Measurements from ENCODE around the gene EXOSC2. TPM values are rescaled to one million over a fixed set of nuclear protein-coding genes. Genes with fewer than 3 reads are reported as not detected.
A peak's percentile ranks its signal among the peaks of the same experiment; 100 is the strongest.

The EXOSC2 gene
- total and polyA plus RNA-seq, 3 experiments from 2014 or later: 24.2 to 88.4 (median 83.5) TPM

GRCh38 chr9:130670644-130671043, 22.9 kb upstream of the EXOSC2 start:
- CTCF ChIA-PET: interaction anchor here (1.3 kb wide), 1 partner anchor 13 kb away, joined by 3 read pairs; no protein-coding TSS in a partner anchor
- Mint-ChIP-seq H3K4me1 (peaks cover under 1 to 3% (median under 1%) of the 10 kb centered on the region in 3 donors), H3K27me3 (peaks cover 16 to 30% of the 10 kb centered on the region in 2 donors)

GRCh38 chr9:130672466-130672865, 21.1 kb upstream of the EXOSC2 start:
- ChIA-PET CTCF (no interaction called here), POLR2A (no interaction called here)
- DNase-seq: no peak
- Histone ChIP-seq H3K36me3 (ENCODE audit: insufficient read depth, low read length) (no peaks in the 10 kb centered on the region), H3K27ac (ENCODE audit: low read depth, low read length) (no peak overlapping the region), H3K9me3 (ENCODE audit: low read length) (no peaks in the 10 kb centered on the region), H3K4me1 (ENCODE audit: insufficient read depth, low read length) (no peaks in the 10 kb centered on the region), H3K4me3 (ENCODE audit: low read length) (no peak overlapping the region), H3K27me3 (ENCODE audit: insufficient read depth, low read length, poor library complexity, severe bottlenecking) (peaks cover 6% of the 10 kb centered on the region)
- H3K36me3 Mint-ChIP-seq: no peaks in the 10 kb centered on the region
- H3K27me3 Mint-ChIP-seq: peaks cover 10 to 15% of the 10 kb centered on the region in 2 donors
- no peak overlapping the region for H3K4me3 Mint-ChIP-seq
- H3K27ac Mint-ChIP-seq: no peak overlapping the region
- H3K9me3 Mint-ChIP-seq: no peaks in the 10 kb centered on the region
- no peaks in the 10 kb centered on the region for H3K4me1 Mint-ChIP-seq

More at GRCh38 chr9:130670644-130671043, 22.9 kb upstream of the EXOSC2 start:
- H3K9me3 ChIP-seq (ENCODE audit: low read length): no peaks in the 10 kb centered on the region
- Mint-ChIP-seq H3K36me3 (no peaks in the 10 kb centered on the region), H3K9me3 (no peaks in the 10 kb centered on the region), H3K4me3 (no peak overlapping the region), H3K27ac (peak overlapping the region in 1 of 8 donors; percentile 15)
- POLR2A ChIA-PET: no interaction called here
- no peak overlapping the region for H3K4me3 ChIP-seq (ENCODE audit: low read length)
- DNase-seq: no peak
- no peaks in the 10 kb centered on the region for H3K36me3 ChIP-seq (ENCODE audit: insufficient read depth, low read length)
- no peak overlapping the region for H3K27ac ChIP-seq (ENCODE audit: low read depth, low read length)
- H3K4me1 ChIP-seq (ENCODE audit: insufficient read depth, low read length): no peaks in the 10 kb centered on the region
- peaks cover 16% of the 10 kb centered on the region for H3K27me3 ChIP-seq (ENCODE audit: insufficient read depth, low read length, poor library complexity, severe bottlenecking)

GRCh38 chr9:130672933-130673615, 20.5 kb upstream of the EXOSC2 start:
- no peak overlapping the region for H3K4me3 ChIP-seq (ENCODE audit: low read length)
- no peak overlapping the region for H3K4me3 Mint-ChIP-seq
- H3K27me3 Mint-ChIP-seq: peaks cover 10 to 11% of the 10 kb centered on the region in 2 donors
- no peak overlapping the region for H3K27ac ChIP-seq (ENCODE audit: low read depth, low read length)
- H3K4me1 Mint-ChIP-seq: no peaks in the 10 kb centered on the region
- H3K27me3 ChIP-seq (ENCODE audit: insufficient read depth, low read length, poor library complexity, severe bottlenecking): peaks cover under 1% of the 10 kb centered on the region
- no peak for DNase-seq
- H3K4me1 ChIP-seq (ENCODE audit: insufficient read depth, low read length): no peaks in the 10 kb centered on the region
- CTCF ChIA-PET: interaction anchor here (1.0 kb wide), 1 partner anchor 9 kb away, joined by 3 read pairs; no protein-coding TSS in a partner anchor
- no peaks in the 10 kb centered on the region for H3K9me3 Mint-ChIP-seq
- no peaks in the 10 kb centered on the region for H3K36me3 Mint-ChIP-seq
- no peaks in the 10 kb centered on the region for H3K36me3 ChIP-seq (ENCODE audit: insufficient read depth, low read length)
- H3K27ac Mint-ChIP-seq: no peak overlapping the region
- POLR2A ChIA-PET: no interaction called here
- no peaks in the 10 kb centered on the region for H3K9me3 ChIP-seq (ENCODE audit: low read length)

GRCh38 chr9:130675396-130675795, 18.2 kb upstream of the EXOSC2 start:
- no peaks in the 10 kb centered on the region for H3K9me3 ChIP-seq (ENCODE audit: low read length)
- no peak for DNase-seq
- Mint-ChIP-seq H3K27ac (no peak overlapping the region), H3K4me1 (no peaks in the 10 kb centered on the region), H3K9me3 (no peaks in the 10 kb centered on the region), H3K36me3 (no peaks in the 10 kb centered on the region), H3K4me3 (no peak overlapping the region), H3K27me3 (peaks cover under 1 to 3% of the 10 kb centered on the region in 2 donors)
- H3K27ac ChIP-seq (ENCODE audit: low read depth, low read length): no peak overlapping the region
- ChIA-PET POLR2A (no interaction called here), CTCF (no interaction called here)
- no peaks in the 10 kb centered on the region for H3K4me1 ChIP-seq (ENCODE audit: insufficient read depth, low read length)
- H3K36me3 ChIP-seq (ENCODE audit: insufficient read depth, low read length): no peaks in the 10 kb centered on the region
- no peaks in the 10 kb centered on the region for H3K27me3 ChIP-seq (ENCODE audit: insufficient read depth, low read length, poor library complexity, severe bottlenecking)
- H3K4me3 ChIP-seq (ENCODE audit: low read length): no peak overlapping the region

DNA sequence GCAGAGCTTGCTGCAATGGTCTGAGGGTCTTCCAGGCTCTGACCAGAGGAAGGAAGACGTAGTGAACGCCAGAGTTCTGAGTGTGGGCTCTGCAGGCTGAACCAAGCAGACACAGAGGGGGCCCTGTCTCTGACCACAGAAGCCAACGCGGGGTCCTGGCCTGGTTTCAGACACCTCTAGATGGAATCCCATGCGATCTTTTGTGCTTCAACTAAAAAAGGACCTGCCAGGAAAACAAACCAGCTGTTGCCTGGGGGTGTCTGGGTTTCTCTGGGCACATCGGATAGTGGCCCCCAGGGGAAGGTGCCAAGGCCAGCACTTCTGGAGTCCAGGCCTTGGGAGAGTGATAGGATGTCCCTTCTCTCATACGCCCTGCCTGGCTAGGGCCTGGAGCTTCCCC, 16.3 kb upstream of the EXOSC2 start:
- Mint-ChIP-seq H3K4me3 (no peak overlapping the region), H3K4me1 (peaks cover 0 to 8% (median under 1%) of the 10 kb centered on the region in 3 donors), H3K27me3 (no peaks in the 10 kb centered on the region), H3K9me3 (no peaks in the 10 kb centered on the region), H3K36me3 (no peaks in the 10 kb centered on the region), H3K27ac (no peak overlapping the region)
- no peaks in the 10 kb centered on the region for H3K36me3 ChIP-seq (ENCODE audit: insufficient read depth, low read length)
- H3K27me3 ChIP-seq (ENCODE audit: insufficient read depth, low read length, poor library complexity, severe bottlenecking): no peaks in the 10 kb centered on the region
- no peak overlapping the region for H3K4me3 ChIP-seq (ENCODE audit: low read length)
- no peaks in the 10 kb centered on the region for H3K9me3 ChIP-seq (ENCODE audit: low read length)
- H3K4me1 ChIP-seq (ENCODE audit: insufficient read depth, low read length): no peaks in the 10 kb centered on the region
- no peak for DNase-seq
- POLR2A ChIA-PET: no interaction called here
- CTCF ChIA-PET: no interaction called here
- H3K27ac ChIP-seq (ENCODE audit: low read depth, low read length): no peak overlapping the region

DNA sequence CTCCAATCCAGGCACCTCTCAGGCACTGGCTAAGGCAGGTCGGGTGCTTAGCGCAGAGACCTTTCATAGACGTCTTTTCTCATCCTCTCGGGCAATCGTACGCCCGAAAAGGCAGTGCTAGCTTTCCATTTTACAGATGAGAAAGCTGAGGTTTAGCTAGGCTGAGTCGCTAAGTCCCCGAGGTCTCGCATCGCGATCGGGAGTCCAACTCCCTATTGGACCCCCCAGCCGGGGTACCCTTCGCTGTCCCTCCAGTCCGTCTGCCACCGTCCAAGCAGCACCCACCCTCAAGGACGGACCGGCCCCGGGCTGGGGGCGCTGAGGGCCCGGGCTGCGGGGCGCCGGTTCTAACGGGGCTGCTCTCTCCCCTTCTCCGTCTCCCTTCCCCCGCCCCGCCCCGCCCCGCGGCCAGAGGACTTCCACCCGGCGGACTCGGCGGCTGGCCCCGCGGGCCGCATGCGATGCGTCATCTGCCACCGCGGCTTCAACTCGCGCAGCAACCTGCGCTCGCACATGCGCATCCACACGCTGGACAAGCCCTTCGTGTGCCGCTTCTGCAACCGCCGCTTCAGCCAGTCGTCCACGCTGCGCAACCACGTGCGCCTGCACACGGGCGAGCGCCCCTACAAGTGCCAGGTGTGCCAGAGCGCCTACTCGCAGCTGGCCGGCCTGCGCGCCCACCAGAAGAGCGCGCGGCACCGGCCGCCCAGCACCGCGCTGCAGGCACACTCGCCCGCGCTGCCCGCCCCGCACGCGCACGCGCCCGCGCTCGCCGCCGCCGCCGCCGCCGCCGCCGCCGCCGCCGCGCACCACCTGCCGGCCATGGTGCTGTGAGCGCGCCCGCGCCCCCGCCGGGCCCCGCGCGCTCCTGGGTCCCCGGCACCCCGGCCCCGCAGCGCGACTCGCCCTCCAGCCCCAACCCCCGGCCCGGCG, 12.5 kb upstream of the EXOSC2 start:
- H3K36me3 ChIP-seq (ENCODE audit: insufficient read depth, low read length): no peaks in the 10 kb centered on the region

GRCh38 chr9:130681769-130682420, 11.7 kb upstream of the EXOSC2 start:
- H3K27ac Mint-ChIP-seq: peak overlapping the region in 2 of 8 donors; percentile 88 to 96
- H3K4me1 Mint-ChIP-seq: peaks cover 3 to 12% (median 5%) of the 10 kb centered on the region in 3 donors
- H3K4me3 ChIP-seq (ENCODE audit: low read length): peak overlapping the region; percentile 87
- no peaks in the 10 kb centered on the region for H3K4me1 ChIP-seq (ENCODE audit: insufficient read depth, low read length)
- no peaks in the 10 kb centered on the region for H3K9me3 ChIP-seq (ENCODE audit: low read length)
- ChIA-PET POLR2A (interaction anchor here (1.2 to 2.1 kb wide), 2 partner anchors 11 to 59 kb away, joined by 6 to 7 read pairs; partner anchors contain the start of gene EXOSC2), CTCF (interaction anchor here (0.7 to 4.6 kb wide), 16 partner anchors 8 to 255 kb away, joined by 3 to 34 read pairs (median 4); partner anchors contain the start of genes EXOSC2 and PRDM12)
- no peaks in the 10 kb centered on the region for H3K27me3 ChIP-seq (ENCODE audit: insufficient read depth, low read length, poor library complexity, severe bottlenecking)
- peaks cover 0 to 2% (median 0%) of the 10 kb centered on the region in 5 donors for H3K9me3 Mint-ChIP-seq
- H3K4me3 Mint-ChIP-seq: peak overlapping the region; percentile 84 to 97 (median 94)
- no peak overlapping the region for H3K27ac ChIP-seq (ENCODE audit: low read depth, low read length)
- peak in 1 of 5 donors; percentile 24 for DNase-seq
- no peaks in the 10 kb centered on the region for H3K36me3 ChIP-seq (ENCODE audit: insufficient read depth, low read length)
- peaks cover 0 to 1% (median 0%) of the 10 kb centered on the region in 3 donors for H3K36me3 Mint-ChIP-seq
- peaks cover 0 to 4% of the 10 kb centered on the region in 2 donors for H3K27me3 Mint-ChIP-seq

More for the DNA sequence above, 12.5 kb upstream of the EXOSC2 start:
- Mint-ChIP-seq H3K4me1 (peaks cover 3 to 12% (median 5%) of the 10 kb centered on the region in 3 donors), H3K9me3 (peaks cover 0 to 2% (median 0%) of the 10 kb centered on the region in 5 donors), H3K4me3 (peak overlapping the region; percentile 71 to 97 (median 88)), H3K27ac (no peak overlapping the region), H3K36me3 (peaks cover 0 to 1% (median 0%) of the 10 kb centered on the region in 3 donors), H3K27me3 (peaks cover 0 to 2% of the 10 kb centered on the region in 2 donors)
- Histone ChIP-seq H3K4me1 (ENCODE audit: insufficient read depth, low read length) (no peaks in the 10 kb centered on the region), H3K27ac (ENCODE audit: low read depth, low read length) (no peak overlapping the region), H3K27me3 (ENCODE audit: insufficient read depth, low read length, poor library complexity, severe bottlenecking) (no peaks in the 10 kb centered on the region), H3K9me3 (ENCODE audit: low read length) (no peaks in the 10 kb centered on the region), H3K4me3 (ENCODE audit: low read length) (peak overlapping the region; percentile 43)
- peak; percentile 27 to 65 (median 40) for DNase-seq
- POLR2A ChIA-PET: interaction anchor here (2.1 kb wide), 1 partner anchor 12 kb away, joined by 7 read pairs; the partner anchor contains the start of gene EXOSC2
- CTCF ChIA-PET: interaction anchor here (1.5 to 4.6 kb wide), 4 partner anchors 12 to 221 kb away, joined by 3 to 34 read pairs (median 22); partner anchors contain the start of gene EXOSC2

Data from CD8-positive, alpha-beta memory T cell (primary cell).